HFFc6 (cell line): ENCODE data around the gene CELF4. TPM values are rescaled to one million over a fixed set of nuclear protein-coding genes. Genes with fewer than 3 reads are reported as not detected.

Experiments
- DNase-seq: peaks from one replicate; pipeline ENCODE4 v3.0.0-alpha.2; 2018
- H3K27ac Mint-ChIP-seq: 2 replicates; pipeline ENCODE4 v1.8.0; 2020; ENCODE audit warnings: mild to moderate bottlenecking, mixed read lengths
- H3K27me3 Mint-ChIP-seq: 2 replicates; pipeline ENCODE4 v1.8.0; 2021; ENCODE audit warnings: mild to moderate bottlenecking, moderate library complexity, mixed read lengths; ENCODE audit not compliant: insufficient read depth
- H3K36me3 Mint-ChIP-seq: 2 replicates; pipeline ENCODE4 v1.8.0; 2021; ENCODE audit warnings: low read depth, mixed read lengths
- H3K4me1 Mint-ChIP-seq: 2 replicates; pipeline ENCODE4 v1.8.0; 2020; ENCODE audit warnings: low read depth, mixed read lengths
- H3K4me3 Mint-ChIP-seq: 2 replicates; pipeline ENCODE4 v1.8.0; 2020; ENCODE audit warnings: mild to moderate bottlenecking, moderate library complexity, mixed read lengths
- H3K9me3 Mint-ChIP-seq: 2 replicates; pipeline ENCODE4 v1.8.0; 2020; ENCODE audit warnings: mild to moderate bottlenecking, mixed read lengths
- total RNA-seq, 6 experiments: library from RNA; stranded (reverse); fragmentation: NEBNext Ultra II Directional; extraction: Animal tissue kit (Norgen Biotek cat#: 25700); gene quantifications; 2 replicates in 1 of 6; 3 replicates in 5 of 6; pipeline ENCODE4 v1.2.3, GENCODE V29; 2021
- TF ChIP-seq, protein P1 (sequence below): fragments of 200-600 bp; sonication (generic); IDR thresholded peaks from 2 replicates; pipeline ENCODE4 v1.5.0; 2021; ENCODE audit warnings: antibody characterized with exemption, mild to moderate bottlenecking

The CELF4 gene
- total RNA-seq, 6 experiments from 2014 or later: not detected

GRCh38 chr18:37315935-37316334 lies 249.7 kb downstream of the CELF4 start:
- peaks cover 54% of the 10 kb centered on the region for H3K27me3 Mint-ChIP-seq
- H3K36me3 Mint-ChIP-seq: no peaks in the 10 kb centered on the region
- H3K4me1 Mint-ChIP-seq: no peaks in the 10 kb centered on the region
- DNase-seq: no peak
- H3K27ac Mint-ChIP-seq: no peak overlapping the region
- no peaks in the 10 kb centered on the region for H3K9me3 Mint-ChIP-seq
- TF ChIP-seq, protein P1, sequence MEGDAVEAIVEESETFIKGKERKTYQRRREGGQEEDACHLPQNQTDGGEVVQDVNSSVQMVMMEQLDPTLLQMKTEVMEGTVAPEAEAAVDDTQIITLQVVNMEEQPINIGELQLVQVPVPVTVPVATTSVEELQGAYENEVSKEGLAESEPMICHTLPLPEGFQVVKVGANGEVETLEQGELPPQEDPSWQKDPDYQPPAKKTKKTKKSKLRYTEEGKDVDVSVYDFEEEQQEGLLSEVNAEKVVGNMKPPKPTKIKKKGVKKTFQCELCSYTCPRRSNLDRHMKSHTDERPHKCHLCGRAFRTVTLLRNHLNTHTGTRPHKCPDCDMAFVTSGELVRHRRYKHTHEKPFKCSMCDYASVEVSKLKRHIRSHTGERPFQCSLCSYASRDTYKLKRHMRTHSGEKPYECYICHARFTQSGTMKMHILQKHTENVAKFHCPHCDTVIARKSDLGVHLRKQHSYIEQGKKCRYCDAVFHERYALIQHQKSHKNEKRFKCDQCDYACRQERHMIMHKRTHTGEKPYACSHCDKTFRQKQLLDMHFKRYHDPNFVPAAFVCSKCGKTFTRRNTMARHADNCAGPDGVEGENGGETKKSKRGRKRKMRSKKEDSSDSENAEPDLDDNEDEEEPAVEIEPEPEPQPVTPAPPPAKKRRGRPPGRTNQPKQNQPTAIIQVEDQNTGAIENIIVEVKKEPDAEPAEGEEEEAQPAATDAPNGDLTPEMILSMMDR: no peak
- no peak overlapping the region for H3K4me3 Mint-ChIP-seq

DNA sequence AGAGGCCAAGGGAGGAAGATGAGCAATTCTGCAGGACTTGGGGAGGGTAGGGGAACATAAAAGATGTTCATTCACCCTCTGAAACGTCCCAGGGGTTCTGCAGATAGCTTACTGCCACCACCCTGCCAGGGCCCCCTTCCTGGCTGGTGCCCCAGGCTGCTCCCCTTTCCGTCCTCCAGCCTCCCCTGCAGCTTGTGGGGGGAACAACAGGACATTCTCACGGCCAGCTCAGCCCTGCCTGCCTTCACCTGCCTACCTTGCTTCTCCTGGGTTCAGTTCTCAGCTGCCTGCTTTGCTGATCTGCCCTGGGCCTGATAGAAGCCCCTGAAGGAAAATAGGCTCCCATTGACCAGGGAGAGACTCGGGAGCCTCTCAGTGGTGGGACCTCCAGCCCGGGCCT lies 251.1 kb downstream of the CELF4 start:
- H3K4me3 Mint-ChIP-seq: no peak overlapping the region
- H3K9me3 Mint-ChIP-seq: no peaks in the 10 kb centered on the region
- H3K36me3 Mint-ChIP-seq: no peaks in the 10 kb centered on the region
- H3K4me1 Mint-ChIP-seq: no peaks in the 10 kb centered on the region; the same call in 1 of the 2 replicates
- TF ChIP-seq, protein P1: peak; percentile 29; the same call in 1 of the 2 replicates
- no peak overlapping the region for H3K27ac Mint-ChIP-seq
- no peak for DNase-seq
- peaks cover 49% of the 10 kb centered on the region for H3K27me3 Mint-ChIP-seq

GRCh38 chr18:37313624-37314023 lies 252.0 kb downstream of the CELF4 start:
- Mint-ChIP-seq H3K4me3 (no peak overlapping the region), H3K4me1 (no peaks in the 10 kb centered on the region; the same call in 1 of the 2 replicates), H3K27me3 (peaks cover 46% of the 10 kb centered on the region), H3K9me3 (no peaks in the 10 kb centered on the region), H3K27ac (no peak overlapping the region), H3K36me3 (no peaks in the 10 kb centered on the region)
- no peak for DNase-seq
- TF ChIP-seq, protein P1: no peak

GRCh38 chr18:37309861-37310260 lies 255.7 kb downstream of the CELF4 start:
- Mint-ChIP-seq H3K4me3 (no peak overlapping the region), H3K4me1 (no peaks in the 10 kb centered on the region; the same call in 1 of the 2 replicates), H3K9me3 (no peaks in the 10 kb centered on the region), H3K27me3 (peaks cover 40% of the 10 kb centered on the region), H3K27ac (no peak overlapping the region), H3K36me3 (no peaks in the 10 kb centered on the region)
- TF ChIP-seq, protein P1: no peak
- no peak for DNase-seq

GRCh38 chr18:37309059-37309458 lies 256.5 kb downstream of the CELF4 start:
- Mint-ChIP-seq H3K9me3 (no peaks in the 10 kb centered on the region), H3K27me3 (peaks cover 41% of the 10 kb centered on the region), H3K4me1 (no peaks in the 10 kb centered on the region; the same call in 1 of the 2 replicates), H3K36me3 (no peaks in the 10 kb centered on the region), H3K27ac (no peak overlapping the region), H3K4me3 (no peak overlapping the region)
- TF ChIP-seq, protein P1: peak; percentile 20; the same call in 1 of the 2 replicates
- peak; percentile 27 for DNase-seq

GRCh38 chr18:37307181-37307580 lies 258.4 kb downstream of the CELF4 start:
- Mint-ChIP-seq H3K27me3 (peaks cover 43% of the 10 kb centered on the region), H3K27ac (no peak overlapping the region), H3K4me1 (no peaks in the 10 kb centered on the region; the same call in 1 of the 2 replicates), H3K36me3 (no peaks in the 10 kb centered on the region), H3K9me3 (no peaks in the 10 kb centered on the region), H3K4me3 (no peak overlapping the region)
- DNase-seq: no peak
- TF ChIP-seq, protein P1: no peak
